ENCODE results near the gene HDAC8.
A peak's percentile ranks its signal among the peaks of the same experiment; 100 is the strongest.

The HDAC8 gene

DNA sequence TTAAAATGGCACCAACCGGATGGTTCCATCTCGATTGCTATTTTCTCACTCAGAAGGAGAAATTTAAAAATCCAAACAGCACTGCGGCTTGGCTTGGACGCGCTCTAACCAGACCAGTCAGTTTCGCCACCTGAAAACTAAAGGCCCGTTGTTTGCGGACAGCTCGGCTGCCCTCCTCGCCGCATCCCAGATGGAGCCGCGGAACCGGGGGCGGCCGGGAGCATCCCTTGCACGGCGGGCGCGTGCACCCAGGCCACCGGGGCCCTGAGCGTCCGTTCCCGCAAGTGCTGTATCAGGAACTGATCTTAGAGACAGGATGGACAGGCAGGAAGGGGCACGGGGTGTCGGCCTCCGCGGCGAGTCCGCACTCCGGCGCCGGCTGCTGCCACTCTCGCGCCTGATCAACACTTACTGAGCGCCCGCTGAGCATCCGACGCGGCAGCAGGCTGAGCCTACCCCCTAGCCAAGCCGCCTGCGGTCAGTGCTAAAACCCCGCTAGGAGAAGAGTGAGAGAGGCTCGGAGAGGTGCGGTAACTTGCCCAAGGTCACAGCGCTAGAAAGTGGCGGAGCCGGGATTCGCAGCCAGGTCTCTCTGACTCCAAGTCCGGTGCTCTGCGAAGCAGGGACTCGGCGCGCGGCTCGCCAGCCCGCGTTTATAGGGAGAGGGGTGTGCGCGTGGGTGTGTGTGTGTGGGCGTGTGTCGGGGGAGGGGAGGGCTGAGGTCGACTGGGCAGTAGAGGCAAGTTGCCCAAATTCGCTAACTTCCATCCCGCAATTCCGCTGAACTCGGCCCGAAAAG is 267.2 kb downstream of the HDAC8 start, which contains the start of gene CITED1:
TSS of gene CITED1 (minus strand) at position 629 of the 799 bp plus-strand sequence. CDS start 3,045 bp downstream, outside the sequence.
- peak; percentile 18 for DNase-seq (ENCODE audit: low spot score)
- Histone ChIP-seq H2AFZ (ENCODE audit: low read length) (peak within 1 kb of the TSS; percentile 95), H3K27ac (replicated peaks; ENCODE audit: low read length) (no peak within 1 kb of the TSS), H3K9ac (ENCODE audit: low read depth, low read length, poor library complexity) (peak within 1 kb of the TSS; percentile 81), H4K8ac (ENCODE audit: low read depth, low read length) (no peak within 1 kb of the TSS), H3K27me3 (ENCODE audit: control insufficient read depth in 3 of 3, insufficient read depth in 3 of 3, low read depth in 1 of 3, low read length in 3 of 3) (peaks cover 5 to 59% (median 57%) of the 10 kb centered on the region in 3 experiments), H2BK5ac (ENCODE audit: low read length) (no peak within 1 kb of the TSS), H3K36me3 (replicated peaks in 1 of 2; ENCODE audit: control insufficient read depth in 2 of 2, insufficient read depth in 2 of 2, low read length in 2 of 2) (no peaks in the 10 kb centered on the region), H3K23ac (ENCODE audit: low read depth, low read length, poor library complexity) (no peak within 1 kb of the TSS), H3K14ac (ENCODE audit: low read length) (no peak within 1 kb of the TSS), H2BK15ac (ENCODE audit: low read length) (no peak within 1 kb of the TSS), H3K4me2 (ENCODE audit: insufficient read depth, low read length, poor library complexity, severe bottlenecking) (peak within 1 kb of the TSS; percentile 86), H2BK120ac (ENCODE audit: low read depth, low read length) (no peak within 1 kb of the TSS), H4K91ac (ENCODE audit: low read depth, low read length, poor library complexity) (no peak within 1 kb of the TSS), H3K79me1 (ENCODE audit: low read depth, low read length) (no peaks in the 10 kb centered on the region), H3K4me3 (ENCODE audit: low read length in 2 of 2) (peak within 1 kb of the TSS; percentile 61 to 78), H3K4ac (ENCODE audit: low read length) (no peak within 1 kb of the TSS), H2AK5ac (ENCODE audit: low read depth, low read length) (no peak within 1 kb of the TSS), H3K18ac (ENCODE audit: low read length) (peak within 1 kb of the TSS; percentile 71), H3K9me3 (replicated peaks in 1 of 2; ENCODE audit: control insufficient read depth in 2 of 2, insufficient read depth in 1 of 2, low read depth in 1 of 2, low read length in 2 of 2) (no peaks in the 10 kb centered on the region), H3K4me1 (ENCODE audit: control insufficient read depth in 2 of 2, insufficient read depth in 1 of 2, low read depth in 1 of 2, low read length in 2 of 2) (peaks cover 3 to 7% of the 10 kb centered on the region in 2 donors), H2BK12ac (ENCODE audit: low read length) (no peak within 1 kb of the TSS)
- no CpG with 5 or more reads among the region's 68 CpGs for WGBS, 2 donors (ENCODE audit: extremely low coverage in 2 of 2, insufficient read length in 2 of 2, insufficient replicate concordance in 1 of 2)

DNA sequence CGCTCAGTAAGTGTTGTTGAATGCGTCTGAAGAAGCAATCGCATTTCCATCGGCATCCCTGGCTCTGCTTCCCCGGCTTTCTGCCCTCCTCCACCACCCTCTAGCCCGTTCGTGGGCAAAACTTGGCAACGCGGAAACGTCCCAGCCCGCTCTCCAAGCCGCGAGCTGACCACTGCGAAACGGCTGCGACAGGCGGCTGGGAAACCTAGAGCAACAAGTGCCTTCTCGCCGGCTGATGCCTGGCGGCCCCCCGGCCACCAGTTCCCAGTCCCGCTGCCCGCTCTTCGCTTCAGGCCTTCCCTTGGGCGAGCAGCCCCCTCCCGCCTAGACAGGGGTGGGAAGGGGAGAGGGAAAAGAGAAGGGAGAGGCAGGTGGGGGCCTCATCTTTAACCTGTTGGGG is 267.8 kb downstream of the HDAC8 start:
- Histone ChIP-seq H3K9me3 (replicated peaks in 1 of 2; ENCODE audit: control insufficient read depth in 2 of 2, insufficient read depth in 1 of 2, low read depth in 1 of 2, low read length in 2 of 2) (no peaks in the 10 kb centered on the region), H4K91ac (ENCODE audit: low read depth, low read length, poor library complexity) (no peak overlapping the region), H3K18ac (ENCODE audit: low read length) (peak overlapping the region; percentile 71), H3K4me2 (ENCODE audit: insufficient read depth, low read length, poor library complexity, severe bottlenecking) (peak overlapping the region; percentile 86), H2AFZ (ENCODE audit: low read length) (peak overlapping the region; percentile 95), H3K36me3 (replicated peaks in 1 of 2; ENCODE audit: control insufficient read depth in 2 of 2, insufficient read depth in 2 of 2, low read length in 2 of 2) (no peaks in the 10 kb centered on the region), H2BK12ac (ENCODE audit: low read length) (no peak overlapping the region), H3K4ac (ENCODE audit: low read length) (no peak overlapping the region), H3K79me1 (ENCODE audit: low read depth, low read length) (no peaks in the 10 kb centered on the region), H2BK15ac (ENCODE audit: low read length) (no peak overlapping the region), H3K4me3 (ENCODE audit: low read length in 2 of 2) (peak overlapping the region; percentile 61 to 73), H3K14ac (ENCODE audit: low read length) (no peak overlapping the region), H3K4me1 (ENCODE audit: control insufficient read depth in 2 of 2, insufficient read depth in 1 of 2, low read depth in 1 of 2, low read length in 2 of 2) (peaks cover 3 to 7% of the 10 kb centered on the region in 2 donors), H2BK5ac (ENCODE audit: low read length) (no peak overlapping the region), H4K8ac (ENCODE audit: low read depth, low read length) (no peak overlapping the region), H2BK120ac (ENCODE audit: low read depth, low read length) (no peak overlapping the region), H2AK5ac (ENCODE audit: low read depth, low read length) (no peak overlapping the region), H3K23ac (ENCODE audit: low read depth, low read length, poor library complexity) (no peak overlapping the region), H3K9ac (ENCODE audit: low read depth, low read length, poor library complexity) (peak overlapping the region; percentile 60), H3K27me3 (ENCODE audit: control insufficient read depth in 3 of 3, insufficient read depth in 3 of 3, low read depth in 1 of 3, low read length in 3 of 3) (peaks cover 5 to 65% (median 57%) of the 10 kb centered on the region in 3 experiments), H3K27ac (replicated peaks; ENCODE audit: low read length) (no peak overlapping the region)
- no CpG with 5 or more reads among the region's 26 CpGs for WGBS, 2 donors (ENCODE audit: extremely low coverage in 2 of 2, insufficient read length in 2 of 2, insufficient replicate concordance in 1 of 2)
- peak; percentile 17 for DNase-seq (ENCODE audit: low spot score)

GRCh38 chrX:72301781-72302180 is 270.9 kb downstream of the HDAC8 start:
- no peak overlapping the region for H3K23ac ChIP-seq (ENCODE audit: low read depth, low read length, poor library complexity)
- no peak overlapping the region for H3K27ac ChIP-seq (replicated peaks; ENCODE audit: low read length)
- H3K9ac ChIP-seq (ENCODE audit: low read depth, low read length, poor library complexity): no peak overlapping the region
- H3K4me3 ChIP-seq (ENCODE audit: low read length in 2 of 2): no peak overlapping the region
- H3K9me3 ChIP-seq (replicated peaks in 1 of 2; ENCODE audit: control insufficient read depth in 2 of 2, insufficient read depth in 1 of 2, low read depth in 1 of 2, low read length in 2 of 2): no peaks in the 10 kb centered on the region
- no peak overlapping the region for H3K14ac ChIP-seq (ENCODE audit: low read length)
- no peak overlapping the region for H2BK12ac ChIP-seq (ENCODE audit: low read length)
- H2AK5ac ChIP-seq (ENCODE audit: low read depth, low read length): no peak overlapping the region
- H4K8ac ChIP-seq (ENCODE audit: low read depth, low read length): no peak overlapping the region
- H2AFZ ChIP-seq (ENCODE audit: low read length): no peak overlapping the region
- H4K91ac ChIP-seq (ENCODE audit: low read depth, low read length, poor library complexity): no peak overlapping the region
- H3K79me1 ChIP-seq (ENCODE audit: low read depth, low read length): no peaks in the 10 kb centered on the region
- H3K27me3 ChIP-seq (ENCODE audit: control insufficient read depth in 3 of 3, insufficient read depth in 3 of 3, low read depth in 1 of 3, low read length in 3 of 3): peaks cover 0 to 61% (median 35%) of the 10 kb centered on the region in 3 experiments
- H2BK120ac ChIP-seq (ENCODE audit: low read depth, low read length): no peak overlapping the region
- H2BK15ac ChIP-seq (ENCODE audit: low read length): no peak overlapping the region
- H2BK5ac ChIP-seq (ENCODE audit: low read length): no peak overlapping the region
- no CpG with 5 or more reads among the region's 9 CpGs for WGBS, 2 donors (ENCODE audit: extremely low coverage in 2 of 2, insufficient read length in 2 of 2, insufficient replicate concordance in 1 of 2)
- no peaks in the 10 kb centered on the region for H3K4me1 ChIP-seq (ENCODE audit: control insufficient read depth in 2 of 2, insufficient read depth in 1 of 2, low read depth in 1 of 2, low read length in 2 of 2)
- no peak overlapping the region for H3K18ac ChIP-seq (ENCODE audit: low read length)
- no peak overlapping the region for H3K4me2 ChIP-seq (ENCODE audit: insufficient read depth, low read length, poor library complexity, severe bottlenecking)
- no peak overlapping the region for H3K4ac ChIP-seq (ENCODE audit: low read length)
- no peak for DNase-seq (ENCODE audit: low spot score)
- H3K36me3 ChIP-seq (replicated peaks in 1 of 2; ENCODE audit: control insufficient read depth in 2 of 2, insufficient read depth in 2 of 2, low read length in 2 of 2): no peaks in the 10 kb centered on the region

- no CpG with 5 or more reads among the region's 4 CpGs for whole genome bisulfite sequencing, 2 donors (ENCODE audit: extremely low coverage in 2 of 2, insufficient read length in 2 of 2, insufficient replicate concordance in 1 of 2)
- H3K23ac ChIP-seq (ENCODE audit: low read depth, low read length, poor library complexity): no peak overlapping the region
- no peaks in the 10 kb centered on the region for H3K79me1 ChIP-seq (ENCODE audit: low read depth, low read length)
- H3K4ac ChIP-seq (ENCODE audit: low read length): no peak overlapping the region
- H2BK5ac ChIP-seq (ENCODE audit: low read length): no peak overlapping the region
- H3K14ac ChIP-seq (ENCODE audit: low read length): no peak overlapping the region
- no peak overlapping the region for H3K9ac ChIP-seq (ENCODE audit: low read depth, low read length, poor library complexity)
- no peaks in the 10 kb centered on the region for H3K9me3 ChIP-seq (replicated peaks in 1 of 2; ENCODE audit: control insufficient read depth in 2 of 2, insufficient read depth in 1 of 2, low read depth in 1 of 2, low read length in 2 of 2)
- no peak overlapping the region for H3K18ac ChIP-seq (ENCODE audit: low read length)
- no peak overlapping the region for H3K4me3 ChIP-seq (ENCODE audit: low read length in 2 of 2)
- H4K91ac ChIP-seq (ENCODE audit: low read depth, low read length, poor library complexity): no peak overlapping the region
- H4K8ac ChIP-seq (ENCODE audit: low read depth, low read length): no peak overlapping the region
- H2BK15ac ChIP-seq (ENCODE audit: low read length): no peak overlapping the region
- no peak overlapping the region for H3K4me2 ChIP-seq (ENCODE audit: insufficient read depth, low read length, poor library complexity, severe bottlenecking)
- no peaks in the 10 kb centered on the region for H3K36me3 ChIP-seq (replicated peaks in 1 of 2; ENCODE audit: control insufficient read depth in 2 of 2, insufficient read depth in 2 of 2, low read length in 2 of 2)
- no peak overlapping the region for H2AK5ac ChIP-seq (ENCODE audit: low read depth, low read length)
- peaks cover 0 to 52% (median 25%) of the 10 kb centered on the region in 3 experiments for H3K27me3 ChIP-seq (ENCODE audit: control insufficient read depth in 3 of 3, insufficient read depth in 3 of 3, low read depth in 1 of 3, low read length in 3 of 3)
- H3K27ac ChIP-seq (replicated peaks; ENCODE audit: low read length): no peak overlapping the region
- no peak overlapping the region for H2BK12ac ChIP-seq (ENCODE audit: low read length)
- H3K4me1 ChIP-seq (ENCODE audit: control insufficient read depth in 2 of 2, insufficient read depth in 1 of 2, low read depth in 1 of 2, low read length in 2 of 2): no peaks in the 10 kb centered on the region
- H2AFZ ChIP-seq (ENCODE audit: low read length): no peak overlapping the region
- no peak overlapping the region for H2BK120ac ChIP-seq (ENCODE audit: low read depth, low read length)
- DNase-seq (ENCODE audit: low spot score): no peak
Observed at GRCh38 chrX:72299891-72300630, 272.6 kb downstream of the HDAC8 start.
